ENCODE measurements around the gene RNF213. TPM values are rescaled to one million over a fixed set of nuclear protein-coding genes. Genes with fewer than 3 reads are reported as not detected.
"Not testable (repeated sequence)": the region's sequence is repeated elsewhere in the genome, so short reads cannot be mapped to it uniquely, and the experiment has no call there.

The RNF213 gene
- polyA plus RNA-seq, 1 donor (not counting 4 experiments of a cell fraction or from before 2014, with no cell fraction given) = 24.4 TPM

DNA sequence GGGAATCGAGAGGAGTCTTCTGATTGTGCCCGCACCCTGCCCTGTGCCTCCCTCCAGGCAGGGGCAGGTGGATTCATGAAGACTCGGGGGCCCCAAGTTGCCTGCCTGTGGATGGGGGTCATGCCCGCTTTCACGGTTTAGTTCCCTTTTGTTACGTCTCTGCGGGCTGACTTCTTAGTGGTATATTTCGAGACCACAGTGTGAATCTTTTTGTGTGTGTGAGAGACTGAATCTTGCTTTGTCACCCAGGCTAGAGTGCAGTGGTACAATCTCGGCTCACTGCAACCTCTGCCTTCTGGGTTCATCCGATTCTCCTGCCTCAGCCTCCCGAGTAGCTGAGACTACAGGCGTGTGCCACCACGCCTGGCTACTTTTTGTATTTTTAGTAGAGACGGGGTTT lies 18.1 kb upstream of the RNF213 start:
- FAIRE-seq (no peak), DNase-seq (ENCODE audit: low read depth, low spot score) (no peak)
- no peak overlapping the region for H3K4me3 ChIP-seq (ENCODE audit: control insufficient read depth in 2 of 3, extremely low read depth in 1 of 3, insufficient read depth in 2 of 3, low read depth in 1 of 3, low read length in 3 of 3)
- H2AFZ ChIP-seq (ENCODE audit: control insufficient read depth, low read length) = no peak overlapping the region
- H3K9ac ChIP-seq (ENCODE audit: control insufficient read depth, extremely low read depth, insufficient read depth, low read length) = no peak overlapping the region
- H3K27me3 ChIP-seq (ENCODE audit: control insufficient read depth, extremely low read depth, insufficient read depth, low read length) = no peaks in the 10 kb centered on the region
- no peak overlapping the region for H3K27ac ChIP-seq (ENCODE audit: control insufficient read depth, insufficient read depth, low read length)
- H3K4me2 ChIP-seq (ENCODE audit: control insufficient read depth, extremely low read depth, insufficient read depth, low read depth, low read length) = no peak overlapping the region
- no peaks in the 10 kb centered on the region for H3K9me1 ChIP-seq (ENCODE audit: control insufficient read depth, extremely low read depth, insufficient read depth, low read length)
- H3K9me3 ChIP-seq (ENCODE audit: control insufficient read depth, low read depth, low read length) = no peaks in the 10 kb centered on the region
- H4K20me1 ChIP-seq (ENCODE audit: control insufficient read depth, extremely low read depth, insufficient read depth, low read length) = no peaks in the 10 kb centered on the region
- no peaks in the 10 kb centered on the region for H3K36me3 ChIP-seq (ENCODE audit: control insufficient read depth in 2 of 2, extremely low read depth in 1 of 2, insufficient read depth in 2 of 2, low read length in 2 of 2)
- dilution Hi-C loops (cut with MboI; ENCODE audit: extremely low pct_ligation_motif_present, low sequenced_read_pairs) = no loop called here
- H3K79me2 ChIP-seq (ENCODE audit: control insufficient read depth, insufficient read depth, low read length) = no peaks in the 10 kb centered on the region
- TF ChIP-seq EZH2 (IDR thresholded peaks at IDR 0.05; ENCODE audit: low read length) = no peak
- TF ChIP-seq, protein P1, sequence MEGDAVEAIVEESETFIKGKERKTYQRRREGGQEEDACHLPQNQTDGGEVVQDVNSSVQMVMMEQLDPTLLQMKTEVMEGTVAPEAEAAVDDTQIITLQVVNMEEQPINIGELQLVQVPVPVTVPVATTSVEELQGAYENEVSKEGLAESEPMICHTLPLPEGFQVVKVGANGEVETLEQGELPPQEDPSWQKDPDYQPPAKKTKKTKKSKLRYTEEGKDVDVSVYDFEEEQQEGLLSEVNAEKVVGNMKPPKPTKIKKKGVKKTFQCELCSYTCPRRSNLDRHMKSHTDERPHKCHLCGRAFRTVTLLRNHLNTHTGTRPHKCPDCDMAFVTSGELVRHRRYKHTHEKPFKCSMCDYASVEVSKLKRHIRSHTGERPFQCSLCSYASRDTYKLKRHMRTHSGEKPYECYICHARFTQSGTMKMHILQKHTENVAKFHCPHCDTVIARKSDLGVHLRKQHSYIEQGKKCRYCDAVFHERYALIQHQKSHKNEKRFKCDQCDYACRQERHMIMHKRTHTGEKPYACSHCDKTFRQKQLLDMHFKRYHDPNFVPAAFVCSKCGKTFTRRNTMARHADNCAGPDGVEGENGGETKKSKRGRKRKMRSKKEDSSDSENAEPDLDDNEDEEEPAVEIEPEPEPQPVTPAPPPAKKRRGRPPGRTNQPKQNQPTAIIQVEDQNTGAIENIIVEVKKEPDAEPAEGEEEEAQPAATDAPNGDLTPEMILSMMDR (optimal IDR thresholded peaks at IDR 0.05 in 1 of 3, IDR thresholded peaks at IDR 0.05 in 1 of 3, conservative IDR thresholded peaks at IDR 0.05 in 1 of 3; ENCODE audit: extremely low read depth in 1 of 3, insufficient read depth in 2 of 3, low read length in 3 of 3) = no peak
- no peaks in the 10 kb centered on the region for H3K4me1 ChIP-seq (ENCODE audit: control insufficient read depth, extremely low read depth, insufficient read depth, low read length)

DNA sequence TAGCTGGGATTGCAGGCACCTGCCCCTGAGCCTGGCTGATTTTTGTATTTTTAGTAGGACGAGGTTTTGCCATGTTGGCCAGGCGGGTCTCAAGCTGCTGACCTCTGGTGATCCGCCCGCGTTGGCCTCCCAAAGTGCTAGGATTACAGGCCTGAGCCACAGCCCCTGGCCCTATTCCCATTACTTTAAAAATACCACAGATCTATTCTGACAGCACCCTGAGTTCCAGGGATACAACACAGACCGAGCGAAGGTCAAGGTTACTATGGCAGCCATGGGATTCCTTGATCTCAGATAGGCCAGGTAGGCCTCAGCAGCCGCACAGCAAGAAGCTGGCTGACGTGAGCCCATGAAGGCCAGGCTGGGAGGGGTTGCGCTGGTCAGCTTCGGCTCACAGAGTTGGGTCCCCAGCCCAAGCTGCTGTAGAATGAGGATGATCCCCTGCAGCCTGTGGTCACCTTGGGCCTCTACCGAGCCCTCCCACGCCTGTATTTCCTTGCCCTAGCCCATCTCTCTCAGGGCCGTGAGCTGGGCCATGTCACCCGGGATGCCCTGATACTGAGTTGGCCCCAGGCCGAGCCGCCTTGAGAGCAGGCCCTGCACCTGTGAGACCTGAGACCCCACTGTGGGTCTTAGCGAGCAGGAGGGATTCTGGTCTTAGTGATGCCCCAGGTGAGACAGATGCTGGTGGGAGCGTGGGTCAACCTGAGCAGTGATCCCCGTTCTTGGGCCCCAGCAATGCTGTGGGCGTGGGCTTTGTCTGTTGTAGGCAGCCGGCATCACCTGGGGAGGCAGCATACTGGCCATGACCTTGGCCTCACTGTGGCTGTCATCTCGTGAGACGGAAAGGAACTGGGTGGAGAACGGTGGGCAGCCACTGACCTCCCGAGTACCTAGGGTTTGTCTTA lies 16.9 kb upstream of the RNF213 start:
- Histone ChIP-seq H3K9me3 (ENCODE audit: control insufficient read depth, low read depth, low read length) (no peaks in the 10 kb centered on the region), H3K9me1 (ENCODE audit: control insufficient read depth, extremely low read depth, insufficient read depth, low read length) (no peaks in the 10 kb centered on the region), H4K20me1 (ENCODE audit: control insufficient read depth, extremely low read depth, insufficient read depth, low read length) (no peaks in the 10 kb centered on the region), H3K9ac (ENCODE audit: control insufficient read depth, extremely low read depth, insufficient read depth, low read length) (no peak overlapping the region), H2AFZ (ENCODE audit: control insufficient read depth, low read length) (no peak overlapping the region), H3K4me2 (ENCODE audit: control insufficient read depth, extremely low read depth, insufficient read depth, low read depth, low read length) (no peak overlapping the region), H3K27ac (ENCODE audit: control insufficient read depth, insufficient read depth, low read length) (no peak overlapping the region), H3K36me3 (ENCODE audit: control insufficient read depth in 2 of 2, extremely low read depth in 1 of 2, insufficient read depth in 2 of 2, low read length in 2 of 2) (no peaks in the 10 kb centered on the region), H3K27me3 (ENCODE audit: control insufficient read depth, extremely low read depth, insufficient read depth, low read length) (no peaks in the 10 kb centered on the region), H3K79me2 (ENCODE audit: control insufficient read depth, insufficient read depth, low read length) (no peaks in the 10 kb centered on the region), H3K4me1 (ENCODE audit: control insufficient read depth, extremely low read depth, insufficient read depth, low read length) (no peaks in the 10 kb centered on the region), H3K4me3 (ENCODE audit: control insufficient read depth in 2 of 3, extremely low read depth in 1 of 3, insufficient read depth in 2 of 3, low read depth in 1 of 3, low read length in 3 of 3) (no peak overlapping the region)
- TF ChIP-seq, protein P1 (optimal IDR thresholded peaks at IDR 0.05 in 1 of 3, IDR thresholded peaks at IDR 0.05 in 1 of 3, conservative IDR thresholded peaks at IDR 0.05 in 1 of 3; ENCODE audit: extremely low read depth in 1 of 3, insufficient read depth in 2 of 3, low read length in 3 of 3) = no peak
- TF ChIP-seq EZH2 (IDR thresholded peaks at IDR 0.05; ENCODE audit: low read length) = no peak
- FAIRE-seq = no peak
- dilution Hi-C loops (cut with MboI; ENCODE audit: extremely low pct_ligation_motif_present, low sequenced_read_pairs) = no loop called here
- no peak for DNase-seq (ENCODE audit: low read depth, low spot score)

DNA sequence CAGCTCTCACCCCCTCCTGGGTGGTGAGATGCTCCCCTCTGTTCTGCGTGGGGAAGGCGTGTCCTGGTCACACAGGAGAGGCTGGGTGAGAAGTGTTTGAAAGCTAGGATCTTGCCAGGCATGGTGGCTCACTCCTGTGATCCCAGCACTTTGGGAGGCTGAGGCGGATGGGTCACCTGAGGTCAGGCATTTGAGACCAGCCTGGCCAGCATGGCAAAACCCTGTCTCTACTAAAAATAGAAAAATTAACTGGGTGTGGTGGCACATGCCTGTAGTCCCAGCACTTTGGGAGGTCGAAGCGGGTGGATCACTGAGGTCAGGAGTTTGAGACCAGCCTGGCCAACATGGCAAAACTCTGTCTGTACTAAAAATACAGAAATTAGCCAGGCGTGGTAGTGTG lies 16.2 kb upstream of the RNF213 start:
- H2AFZ ChIP-seq (ENCODE audit: control insufficient read depth, low read length); H3K9ac ChIP-seq (ENCODE audit: control insufficient read depth, extremely low read depth, insufficient read depth, low read length); H3K79me2 ChIP-seq (ENCODE audit: control insufficient read depth, insufficient read depth, low read length); dilution Hi-C loops (cut with MboI; ENCODE audit: extremely low pct_ligation_motif_present, low sequenced_read_pairs); H3K9me1 ChIP-seq (ENCODE audit: control insufficient read depth, extremely low read depth, insufficient read depth, low read length); H3K36me3 ChIP-seq (ENCODE audit: control insufficient read depth in 2 of 2, extremely low read depth in 1 of 2, insufficient read depth in 2 of 2, low read length in 2 of 2); H3K4me1 ChIP-seq (ENCODE audit: control insufficient read depth, extremely low read depth, insufficient read depth, low read length); FAIRE-seq; H3K27ac ChIP-seq (ENCODE audit: control insufficient read depth, insufficient read depth, low read length); H3K27me3 ChIP-seq (ENCODE audit: control insufficient read depth, extremely low read depth, insufficient read depth, low read length); H3K4me3 ChIP-seq (ENCODE audit: control insufficient read depth in 2 of 3, extremely low read depth in 1 of 3, insufficient read depth in 2 of 3, low read depth in 1 of 3, low read length in 3 of 3); H3K4me2 ChIP-seq (ENCODE audit: control insufficient read depth, extremely low read depth, insufficient read depth, low read depth, low read length); H4K20me1 ChIP-seq (ENCODE audit: control insufficient read depth, extremely low read depth, insufficient read depth, low read length); H3K9me3 ChIP-seq (ENCODE audit: control insufficient read depth, low read depth, low read length); DNase-seq (ENCODE audit: low read depth, low spot score): not testable (repeated sequence)

Data from keratinocyte (primary cell).